NCI-H2171 treated with DMSO at 0.1 percent for 48 hours (cell line): ENCODE results near the gene NEU4.
"Not testable (repeated sequence)": the region's sequence is repeated elsewhere in the genome, so short reads cannot be mapped to it uniquely, and the experiment has no call there.

ENCODE experiments used
- DNase-seq: peaks from one replicate; lab custom pipeline; 2025; lab: John Stamatoyannopoulos, UW

Gene NEU4

GRCh38 chr2:241775223-241776177 is 33.5 kb upstream of the NEU4 start:
- no peak for DNase-seq

- DNase-seq = no peak
Observed at GRCh38 chr2:241776336-241777169, 32.4 kb upstream of the NEU4 start, which contains the start of gene GAL3ST2. Gene GAL3ST2 (plus strand): TSS chr2:241776822. CDS start chr2:241776956, 134 bp downstream.

- no peak for DNase-seq
Observed at GRCh38 chr2:241777170-241777685, 31.8 kb upstream of the NEU4 start.

- DNase-seq = no peak
Observed at GRCh38 chr2:241777686-241778627, 31.0 kb upstream of the NEU4 start.

GRCh38 chr2:241780939-241781569 is 27.9 kb upstream of the NEU4 start:
- DNase-seq = no peak

GRCh38 chr2:241782053-241782452 is 26.9 kb upstream of the NEU4 start:
- not testable (repeated sequence) for DNase-seq

GRCh38 chr2:241788135-241788534 is 20.9 kb upstream of the NEU4 start:
- DNase-seq = no peak

GRCh38 chr2:241788572-241788971 is 20.4 kb upstream of the NEU4 start:
- DNase-seq = no peak

- not testable (repeated sequence) for DNase-seq
Observed at GRCh38 chr2:241791385-241791784, 17.6 kb upstream of the NEU4 start.

GRCh38 chr2:241793385-241793784 is 15.6 kb upstream of the NEU4 start:
- no peak for DNase-seq

GRCh38 chr2:241794250-241794823 is 14.7 kb upstream of the NEU4 start:
- no peak for DNase-seq

- DNase-seq = no peak
Observed at GRCh38 chr2:241795021-241795999, 13.7 kb upstream of the NEU4 start.

- no peak for DNase-seq
Observed at GRCh38 chr2:241796209-241796608, 12.8 kb upstream of the NEU4 start.

GRCh38 chr2:241796610-241797138 is 12.3 kb upstream of the NEU4 start:
- no peak for DNase-seq

- no peak for DNase-seq
Observed at GRCh38 chr2:241797441-241798080, 11.4 kb upstream of the NEU4 start.

GRCh38 chr2:241798081-241798630 is 10.8 kb upstream of the NEU4 start:
- no peak for DNase-seq

GRCh38 chr2:241798631-241799521 is 10.1 kb upstream of the NEU4 start:
- DNase-seq = no peak
